ENCODE measurements around the gene TFEC. TPM values are rescaled to one million over a fixed set of nuclear protein-coding genes. Genes with fewer than 3 reads are reported as not detected.

TFEC gene, protein sequence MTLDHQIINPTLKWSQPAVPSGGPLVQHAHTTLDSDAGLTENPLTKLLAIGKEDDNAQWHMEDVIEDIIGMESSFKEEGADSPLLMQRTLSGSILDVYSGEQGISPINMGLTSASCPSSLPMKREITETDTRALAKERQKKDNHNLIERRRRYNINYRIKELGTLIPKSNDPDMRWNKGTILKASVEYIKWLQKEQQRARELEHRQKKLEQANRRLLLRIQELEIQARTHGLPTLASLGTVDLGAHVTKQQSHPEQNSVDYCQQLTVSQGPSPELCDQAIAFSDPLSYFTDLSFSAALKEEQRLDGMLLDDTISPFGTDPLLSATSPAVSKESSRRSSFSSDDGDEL
- total RNA-seq = 1 to 10 TPM; 1.5 to 6.1 (median 3.5) TPM

DNA sequence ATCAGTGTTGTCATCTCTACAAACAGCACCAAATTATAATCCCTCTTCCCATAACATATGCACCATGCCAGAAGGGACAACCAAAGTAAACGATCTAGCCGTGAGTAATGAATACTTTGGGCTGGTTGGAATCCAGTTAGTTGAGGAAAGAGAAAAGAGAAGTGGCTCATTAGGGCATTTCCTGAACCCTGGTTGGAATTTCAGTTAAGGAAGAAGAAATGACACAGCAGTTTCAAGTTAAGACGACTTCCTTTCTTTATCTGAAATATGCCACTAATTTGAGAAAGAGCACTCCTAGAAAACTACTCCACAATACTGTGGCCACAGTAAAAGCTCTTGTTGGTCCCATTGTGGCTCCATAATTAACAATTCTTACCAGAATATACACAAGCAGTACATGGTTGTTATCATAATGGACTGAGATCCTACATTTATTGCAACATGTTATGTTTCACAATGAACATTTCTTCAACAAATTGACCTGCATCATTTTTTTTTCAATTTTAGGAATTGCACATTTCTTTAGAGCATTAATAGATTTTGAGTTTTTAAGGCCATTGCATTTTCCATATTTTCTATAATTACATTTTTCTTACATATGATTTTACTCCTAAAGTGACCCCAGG, at the start of gene TFEC:
TFEC (minus strand) TSS at position 113 of the 626 bp plus-strand sequence. CDS start 46,322 bp downstream, outside the sequence.
- no peak within 1 kb of the TSS for H3K27ac ChIP-seq (replicated peaks in 1 of 4)
- WGBS = 39% methylated on average over 3 of the region's 3 CpGs
- peak within 1 kb of the TSS in 1 of 4 donors; percentile 6 for H3K4me3 ChIP-seq
- H3K9me3 ChIP-seq = no peaks in the 10 kb centered on the region
- TF ChIP-seq, protein P1, sequence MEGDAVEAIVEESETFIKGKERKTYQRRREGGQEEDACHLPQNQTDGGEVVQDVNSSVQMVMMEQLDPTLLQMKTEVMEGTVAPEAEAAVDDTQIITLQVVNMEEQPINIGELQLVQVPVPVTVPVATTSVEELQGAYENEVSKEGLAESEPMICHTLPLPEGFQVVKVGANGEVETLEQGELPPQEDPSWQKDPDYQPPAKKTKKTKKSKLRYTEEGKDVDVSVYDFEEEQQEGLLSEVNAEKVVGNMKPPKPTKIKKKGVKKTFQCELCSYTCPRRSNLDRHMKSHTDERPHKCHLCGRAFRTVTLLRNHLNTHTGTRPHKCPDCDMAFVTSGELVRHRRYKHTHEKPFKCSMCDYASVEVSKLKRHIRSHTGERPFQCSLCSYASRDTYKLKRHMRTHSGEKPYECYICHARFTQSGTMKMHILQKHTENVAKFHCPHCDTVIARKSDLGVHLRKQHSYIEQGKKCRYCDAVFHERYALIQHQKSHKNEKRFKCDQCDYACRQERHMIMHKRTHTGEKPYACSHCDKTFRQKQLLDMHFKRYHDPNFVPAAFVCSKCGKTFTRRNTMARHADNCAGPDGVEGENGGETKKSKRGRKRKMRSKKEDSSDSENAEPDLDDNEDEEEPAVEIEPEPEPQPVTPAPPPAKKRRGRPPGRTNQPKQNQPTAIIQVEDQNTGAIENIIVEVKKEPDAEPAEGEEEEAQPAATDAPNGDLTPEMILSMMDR (IDR thresholded peaks at IDR 0.05) = no peak
- TF ChIP-seq EP300 (IDR thresholded peaks at IDR 0.05) = no peak
- no peak for TF ChIP-seq POLR2A (IDR thresholded peaks at IDR 0.05; ENCODE audit: low read depth)
- TF ChIP-seq POLR2AphosphoS5 (IDR thresholded peaks at IDR 0.05) = no peak
- no peaks in the 10 kb centered on the region for H3K27me3 ChIP-seq
- no peaks in the 10 kb centered on the region for H3K4me1 ChIP-seq
- no peaks in the 10 kb centered on the region for H3K36me3 ChIP-seq
- no peak for DNase-seq (ENCODE audit: extremely low spot score)
- intact Hi-C loops (cut with DNase I) = no loop called here

- Histone ChIP-seq H3K27ac (replicated peaks in 1 of 4) (no peak overlapping the region), H3K9me3 (peaks cover 0 to 9% (median 3%) of the 10 kb centered on the region in 4 donors), H3K36me3 (no peaks in the 10 kb centered on the region), H3K4me1 (no peaks in the 10 kb centered on the region), H3K4me3 (no peak overlapping the region), H3K27me3 (no peaks in the 10 kb centered on the region)
- WGBS = 70% methylated on average over 4 of the region's 5 CpGs
- no peak for TF ChIP-seq POLR2A (IDR thresholded peaks at IDR 0.05; ENCODE audit: low read depth)
- no peak for TF ChIP-seq EP300 (IDR thresholded peaks at IDR 0.05)
- TF ChIP-seq POLR2AphosphoS5 (IDR thresholded peaks at IDR 0.05) = no peak
- TF ChIP-seq, protein P1 (IDR thresholded peaks at IDR 0.05) = no peak
- no peak for DNase-seq (ENCODE audit: extremely low spot score)
- intact Hi-C loops (cut with DNase I) = no loop called here
Observed at GRCh38 chr7:116075351-116076145, 45.0 kb upstream of the TFEC start.

GRCh38 chr7:116071629-116072028, 41.1 kb upstream of the TFEC start:
- TF ChIP-seq, protein P1 (IDR thresholded peaks at IDR 0.05) = no peak
- Histone ChIP-seq H3K36me3 (no peaks in the 10 kb centered on the region), H3K27ac (replicated peaks in 1 of 4) (no peak overlapping the region), H3K4me3 (no peak overlapping the region), H3K9me3 (no peaks in the 10 kb centered on the region), H3K27me3 (no peaks in the 10 kb centered on the region), H3K4me1 (no peaks in the 10 kb centered on the region)
- DNase-seq (ENCODE audit: extremely low spot score) = no peak
- intact Hi-C loops (cut with DNase I) = no loop called here

DNA sequence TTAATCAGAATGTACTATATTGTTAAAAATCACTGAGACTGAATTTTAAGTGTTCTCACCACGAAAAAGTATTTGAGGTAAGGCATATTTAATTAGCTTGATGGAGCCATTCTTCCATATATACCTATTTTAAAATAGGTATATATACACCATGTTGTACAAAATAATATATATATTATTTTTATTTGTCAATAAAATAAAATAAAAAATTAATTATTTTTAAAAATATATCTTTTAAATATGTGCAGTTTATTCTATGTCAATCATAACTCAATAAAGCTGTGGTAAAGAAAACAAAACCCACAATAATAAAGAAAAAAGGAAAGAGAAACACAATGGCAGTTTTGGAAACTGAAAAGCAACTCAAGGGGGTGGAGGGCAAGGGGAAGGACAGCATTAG, 33.6 kb upstream of the TFEC start:
- H3K4me3 ChIP-seq = no peak overlapping the region
- H3K27ac ChIP-seq (replicated peaks in 1 of 4) = no peak overlapping the region
- H3K36me3 ChIP-seq = no peaks in the 10 kb centered on the region
- WGBS = 83% methylated on average over 1 of the region's 1 CpG
- H3K9me3 ChIP-seq = no peaks in the 10 kb centered on the region
- no peaks in the 10 kb centered on the region for H3K27me3 ChIP-seq
- DNase-seq (ENCODE audit: extremely low spot score) = no peak
- intact Hi-C loops (cut with DNase I) = no loop called here
- TF ChIP-seq POLR2AphosphoS5 (IDR thresholded peaks at IDR 0.05) (no peak), POLR2A (IDR thresholded peaks at IDR 0.05; ENCODE audit: low read depth) (no peak), EP300 (IDR thresholded peaks at IDR 0.05) (no peak)
- TF ChIP-seq, protein P1 (IDR thresholded peaks at IDR 0.05) = no peak
- H3K4me1 ChIP-seq = no peaks in the 10 kb centered on the region

Measured in esophagus muscularis mucosa (tissue), 4 donors.